Measurements from ENCODE around the gene YBX3. TPM values are rescaled to one million over a fixed set of nuclear protein-coding genes. Genes with fewer than 3 reads are reported as not detected.

YBX3 gene
- total and polyA plus RNA-seq, 10 donors: 87.0 to 250 (median 174) TPM

GRCh38 chr12:10688042-10688441 lies 35.1 kb downstream of the YBX3 start:
- 92 to 100% (median 100%) methylated on average over 1 of the region's 1 CpG for WGBS, 5 donors
- Histone ChIP-seq H3K27me3 (replicated peaks in 1 of 7) (no peaks in the 10 kb centered on the region), H3K4me1 (no peaks in the 10 kb centered on the region), H3K4me3 (no peak overlapping the region), H3K36me3 (no peaks in the 10 kb centered on the region), H3K27ac (no peak overlapping the region), H3K9me3 (peaks cover 0 to 14% (median 4%) of the 10 kb centered on the region in 8 donors)
- DNase-seq: no peak
- no peak for TF ChIP-seq POLR2A (IDR thresholded peaks at IDR 0.05)
- TF ChIP-seq POLR2AphosphoS5 (IDR thresholded peaks at IDR 0.05): no peak
- TF ChIP-seq CTCF (IDR thresholded peaks at IDR 0.05 in 8 of 11, conservative IDR thresholded peaks at IDR 0.05 in 3 of 11): no peak
- intact Hi-C loops (cut with DNase I; ENCODE audit: low total_unique reads): no loop called here

- H3K4me3 ChIP-seq: peak within 1 kb of the TSS; percentile 4 to 72 (median 42)
- TF ChIP-seq CTCF (IDR thresholded peaks at IDR 0.05 in 8 of 11, conservative IDR thresholded peaks at IDR 0.05 in 3 of 11) (peak in 10 of 11 experiments; percentile 64 to 84 (median 77)), POLR2AphosphoS5 (IDR thresholded peaks at IDR 0.05) (peak; percentile 62 to 74 (median 69)), POLR2A (IDR thresholded peaks at IDR 0.05) (no peak)
- intact Hi-C loops (cut with DNase I; ENCODE audit: low total_unique reads): loop anchor here (5.0 kb wide), 1 partner anchor 342 kb away; no protein-coding TSS in a partner anchor
These were observed 49.3 kb downstream of the YBX3 start, which contains the start of gene STYK1 for GRCh38 chr12:10673659-10674384. Gene STYK1 (minus strand): TSS chr12:10674052. CDS start chr12:10634618, 39,434 bp downstream.

GRCh38 chr12:10672231-10672868 lies 50.8 kb downstream of the YBX3 start:
- TF ChIP-seq CTCF (IDR thresholded peaks at IDR 0.05 in 8 of 11, conservative IDR thresholded peaks at IDR 0.05 in 3 of 11): no peak
- TF ChIP-seq POLR2A (IDR thresholded peaks at IDR 0.05): no peak
- peak in 1 of 3 donors; percentile 9 for TF ChIP-seq POLR2AphosphoS5 (IDR thresholded peaks at IDR 0.05)
- H3K4me3 ChIP-seq: peak overlapping the region in 2 of 8 donors; percentile 42 to 72
- 66 to 77% (median 72%) methylated on average over 15 of the region's 15 CpGs for WGBS, 5 donors
- intact Hi-C loops (cut with DNase I; ENCODE audit: low total_unique reads): loop anchor here (5.0 kb wide), 1 partner anchor 340 kb away; no protein-coding TSS in a partner anchor
- no peaks in the 10 kb centered on the region for H3K9me3 ChIP-seq
- peak overlapping the region in 4 of 8 donors; percentile 44 to 77 (median 54) for H3K27ac ChIP-seq
- no peaks in the 10 kb centered on the region for H3K36me3 ChIP-seq
- H3K4me1 ChIP-seq: peaks cover 2 to 51% (median 19%) of the 10 kb centered on the region in 6 donors
- peaks cover 0 to 50% (median 9%) of the 10 kb centered on the region in 7 donors for H3K27me3 ChIP-seq (replicated peaks in 1 of 7)
- no peak for DNase-seq

More at GRCh38 chr12:10673659-10674384, 49.3 kb downstream of the YBX3 start, which contains the start of gene STYK1:
- Histone ChIP-seq H3K36me3 (no peaks in the 10 kb centered on the region), H3K9me3 (no peaks in the 10 kb centered on the region), H3K27me3 (replicated peaks in 1 of 7) (peaks cover 0 to 62% (median 9%) of the 10 kb centered on the region in 7 donors), H3K27ac (peak within 1 kb of the TSS in 4 of 8 donors; percentile 14 to 77 (median 54)), H3K4me1 (peaks cover 2 to 42% (median 17%) of the 10 kb centered on the region in 6 donors)
- WGBS, 5 donors: 0 to 2% (median 1%) methylated on average over 35 of the region's 35 CpGs
- peak; percentile 87 for DNase-seq
